Trophoblast cell (in vitro differentiated cells and primary cell): Measurements from ENCODE around the gene SLIRP. TPM values are rescaled to one million over a fixed set of nuclear protein-coding genes. Genes with fewer than 3 reads are reported as not detected.
A peak's percentile ranks its signal among the peaks of the same experiment; 100 is the strongest.
"Not testable (repeated sequence)": the region's sequence is repeated elsewhere in the genome, so short reads cannot be mapped to it uniquely, and the experiment has no call there.

Experiments used
- DNase-seq, 2 donors: peaks; one replicate each; pipeline ENCODE4 v3.0.0-alpha.2; 2016
- H2AFZ ChIP-seq: 2 replicates; pipeline ENCODE4 v1.6.1; 2013; ENCODE audit warnings: low read length, moderate library complexity, mild to moderate bottlenecking; ENCODE audit not compliant: insufficient read depth, poor library complexity
- H2AK5ac ChIP-seq: 2 replicates; pipeline ENCODE4 v1.6.1; 2013; ENCODE audit warnings: mild to moderate bottlenecking, low read length
- H2BK120ac ChIP-seq: 2 replicates; pipeline ENCODE4 v1.6.1; 2013; ENCODE audit warnings: low read length, mild to moderate bottlenecking, moderate library complexity; ENCODE audit not compliant: insufficient read depth, poor library complexity
- H2BK12ac ChIP-seq: 2 replicates; pipeline ENCODE4 v1.6.1; 2013; ENCODE audit warnings: mild to moderate bottlenecking, low read length, moderate library complexity
- H2BK5ac ChIP-seq: 2 replicates; pipeline ENCODE4 v1.6.1; 2013; ENCODE audit warnings: low read length, low read depth, moderate library complexity, mild to moderate bottlenecking; ENCODE audit not compliant: poor library complexity
- H3K14ac ChIP-seq: 2 replicates; pipeline ENCODE4 v1.6.1; 2013; ENCODE audit warnings: mild to moderate bottlenecking, low read length
- H3K18ac ChIP-seq: 2 replicates; pipeline ENCODE4 v1.6.1; 2013; ENCODE audit warnings: mild to moderate bottlenecking, low read length
- H3K23ac ChIP-seq: 2 replicates; pipeline ENCODE4 v1.6.1; 2013; ENCODE audit warnings: low read length
- H3K27ac ChIP-seq: 2 replicates; pipeline ENCODE4 v1.5.1; 2013; ENCODE audit warnings: low read depth, mild to moderate bottlenecking, inconsistent platforms, low read length, moderate library complexity
- H3K27me3 ChIP-seq: 2 replicates; pipeline ENCODE4 v1.6.1; 2013; ENCODE audit warnings: inconsistent platforms, mild to moderate bottlenecking, low read length, moderate library complexity; ENCODE audit not compliant: insufficient read depth
- H3K36me3 ChIP-seq, 2 experiments: 1 replicate in 1 of 2; 2 replicates in 1 of 2; pipeline ENCODE4 v1.6.1; 2013; ENCODE audit warnings: low read length in 2 of 2, mild to moderate bottlenecking in 2 of 2, moderate library complexity in 1 of 2; ENCODE audit not compliant: insufficient read depth in 2 of 2, control insufficient read depth in 1 of 2
- H3K4ac ChIP-seq: 2 replicates; pipeline ENCODE4 v1.6.1; 2013; ENCODE audit warnings: low read depth, mild to moderate bottlenecking, low read length, moderate library complexity
- H3K4me1 ChIP-seq, 2 experiments: 1 replicate in 1 of 2; 2 replicates in 1 of 2; pipeline ENCODE4 v1.6.1; 2013; ENCODE audit warnings: low read length in 2 of 2, mild to moderate bottlenecking in 2 of 2, moderate library complexity in 1 of 2; ENCODE audit not compliant: insufficient read depth in 2 of 2, control insufficient read depth in 1 of 2
- H3K4me2 ChIP-seq: 2 replicates; pipeline ENCODE4 v1.6.1; 2013; ENCODE audit warnings: inconsistent platforms, mild to moderate bottlenecking, low read length, moderate library complexity
- H3K4me3 ChIP-seq: 2 replicates; pipeline ENCODE4 v1.5.1; 2013; ENCODE audit warnings: mild to moderate bottlenecking, low read depth, low read length, inconsistent platforms
- H3K79me1 ChIP-seq: one replicate; pipeline ENCODE4 v1.6.1; 2013; ENCODE audit warnings: low read length
- H3K79me2 ChIP-seq: 2 replicates; pipeline ENCODE4 v1.6.1; 2013; ENCODE audit warnings: low read length, mild to moderate bottlenecking; ENCODE audit not compliant: control insufficient read depth, insufficient read depth, poor library complexity
- H3K9ac ChIP-seq: 2 replicates; pipeline ENCODE4 v1.6.1; 2013; ENCODE audit warnings: mild to moderate bottlenecking, low read length
- H3K9me3 ChIP-seq: 2 replicates; pipeline ENCODE4 v1.6.1; 2013; ENCODE audit warnings: low read depth, mild to moderate bottlenecking, control low read depth, inconsistent platforms, low read length; ENCODE audit not compliant: insufficient read depth
- H4K12ac ChIP-seq: 2 replicates; pipeline ENCODE4 v1.6.1; 2013; ENCODE audit warnings: low read depth, mild to moderate bottlenecking, low read length, moderate library complexity
- H4K8ac ChIP-seq: 2 replicates; pipeline ENCODE4 v1.6.1; 2013; ENCODE audit warnings: low read depth, mild to moderate bottlenecking, low read length, moderate library complexity
- H4K91ac ChIP-seq: one replicate; pipeline ENCODE4 v1.6.1; 2013; ENCODE audit warnings: low read depth, mild to moderate bottlenecking, low read length, moderate library complexity
- WGBS: extraction: QIAGEN DNeasy Blood & Tissue Kit; methylation state at CpG from one replicate; pipeline ENCODE4 v1.1.7; 2013; ENCODE audit warnings: missing lambda C conversion rate; ENCODE audit not compliant: insufficient read length, insufficient coverage; ENCODE audit errors: extremely low coverage; 5-methylcytosine and 5-hydroxymethylcytosine counted together
- polyA plus RNA-seq: library from polyadenylated mRNA; stranded (reverse); fragments of 200-250 nt; gene quantifications from 2 replicates; pipeline ENCODE4 v1.2.3, GENCODE V29; 2013

Gene SLIRP
- polyA plus RNA-seq = 382 and 392 TPM in 2 replicates

DNA sequence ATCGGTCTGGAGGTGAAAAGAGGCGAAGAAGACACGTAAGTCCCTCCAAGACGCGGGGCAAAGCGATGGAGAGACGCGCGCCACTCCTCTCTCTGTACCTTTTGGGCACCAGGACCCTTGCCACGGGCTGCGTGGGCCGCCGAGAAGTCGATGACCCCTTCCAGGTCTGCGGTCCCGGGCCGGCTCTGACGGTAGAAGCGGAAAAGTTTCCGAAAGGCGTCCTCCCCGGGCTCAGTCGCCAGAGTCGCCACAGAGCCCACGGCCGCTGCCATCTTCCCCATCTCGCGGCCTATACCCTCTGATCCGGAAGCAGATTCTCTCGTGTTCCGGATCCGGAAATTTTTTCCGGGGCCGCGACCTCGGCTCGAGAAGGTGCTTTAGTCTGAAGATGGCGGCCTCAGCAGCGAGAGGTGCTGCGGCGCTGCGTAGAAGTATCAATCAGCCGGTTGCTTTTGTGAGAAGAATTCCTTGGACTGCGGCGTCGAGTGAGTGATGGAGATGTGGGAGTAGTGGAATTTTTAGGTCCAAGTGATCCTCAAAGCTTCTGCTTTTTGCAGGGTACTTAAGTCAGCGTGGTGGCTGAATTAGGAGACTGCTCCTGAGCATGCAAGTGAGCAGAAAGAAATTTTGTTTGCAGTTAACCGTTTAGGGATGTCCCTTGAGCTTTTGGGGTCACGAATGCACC, at the start of gene SLIRP, which contains the start of gene ALKBH1:
Gene SLIRP (plus strand): TSS at position 380 of the 685 bp plus-strand sequence. CDS start 9 bp downstream, at position 389.
Gene ALKBH1 (minus strand): TSS at position 300 of the 685 bp plus-strand sequence. CDS start 19 bp downstream, at position 281.
- Histone ChIP-seq H2AFZ (peak within 1 kb of the TSS; percentile 94), H3K36me3 (peaks cover 19 to 28% of the 10 kb centered on the region in 2 experiments), H3K4me2 (peak within 1 kb of the TSS; percentile 97), H4K91ac (peak within 1 kb of the TSS; percentile 31), H3K27me3 (no peaks in the 10 kb centered on the region), H3K14ac (peak within 1 kb of the TSS; percentile 62), H2AK5ac (peak within 1 kb of the TSS; percentile 53), H2BK12ac (no peak within 1 kb of the TSS), H3K27ac (no peak within 1 kb of the TSS), H4K8ac (peak within 1 kb of the TSS; percentile 97), H2BK5ac (no peak within 1 kb of the TSS), H3K23ac (no peak within 1 kb of the TSS), H3K4ac (peak within 1 kb of the TSS; percentile 96), H3K9me3 (no peaks in the 10 kb centered on the region), H2BK120ac (peak within 1 kb of the TSS; percentile 5), H3K4me1 (peaks cover 2 to 4% of the 10 kb centered on the region in 2 experiments), H4K12ac (peak within 1 kb of the TSS; percentile 72), H3K18ac (peak within 1 kb of the TSS; percentile 40), H3K79me1 (peaks cover 4% of the 10 kb centered on the region), H3K4me3 (peak within 1 kb of the TSS; percentile 99), H3K79me2 (peaks cover 8% of the 10 kb centered on the region), H3K9ac (peak within 1 kb of the TSS; percentile 92)
- WGBS = no CpG with 5 or more reads among the region's 49 CpGs
- peak; percentile 82 to 95 for DNase-seq

DNA sequence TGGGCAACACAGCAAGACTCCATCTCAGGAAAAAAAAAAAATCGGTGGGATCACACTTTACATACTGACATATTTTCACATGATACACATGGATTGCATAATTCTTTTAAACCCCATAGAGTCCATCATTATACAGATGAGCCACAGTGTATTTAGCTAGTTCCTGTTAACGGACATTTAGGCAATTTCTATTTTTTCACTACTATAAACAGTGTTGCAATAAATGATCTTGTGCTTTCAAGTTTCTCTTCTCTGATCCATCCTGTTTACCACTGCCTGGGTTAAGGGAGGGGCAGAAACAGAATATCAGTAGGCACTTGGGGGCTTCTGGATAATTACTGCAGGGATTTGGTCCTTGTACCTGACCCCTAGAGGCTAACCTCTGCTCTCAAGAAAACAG, 48.1 kb upstream of the SLIRP start:
- H4K8ac ChIP-seq = no peak overlapping the region
- H2BK12ac ChIP-seq = no peak overlapping the region
- H2BK5ac ChIP-seq = no peak overlapping the region
- H2AK5ac ChIP-seq = no peak overlapping the region
- no peak overlapping the region for H2AFZ ChIP-seq
- no peak overlapping the region for H3K4me3 ChIP-seq
- no peak overlapping the region for H3K14ac ChIP-seq
- peak in 1 of 2 donors; percentile 34 for DNase-seq
- no peak overlapping the region for H4K91ac ChIP-seq
- H3K4me2 ChIP-seq = no peak overlapping the region
- H3K27ac ChIP-seq = no peak overlapping the region
- no CpG with 5 or more reads among the region's 2 CpGs for WGBS
- no peaks in the 10 kb centered on the region for H3K79me1 ChIP-seq
- no peak overlapping the region for H4K12ac ChIP-seq
- no peaks in the 10 kb centered on the region for H3K4me1 ChIP-seq
- no peak overlapping the region for H3K23ac ChIP-seq
- no peaks in the 10 kb centered on the region for H3K79me2 ChIP-seq
- H3K9me3 ChIP-seq = no peaks in the 10 kb centered on the region
- no peak overlapping the region for H3K4ac ChIP-seq
- no peak overlapping the region for H3K9ac ChIP-seq
- H3K18ac ChIP-seq = no peak overlapping the region
- no peak overlapping the region for H2BK120ac ChIP-seq
- no peaks in the 10 kb centered on the region for H3K27me3 ChIP-seq
- H3K36me3 ChIP-seq = no peaks in the 10 kb centered on the region

DNA sequence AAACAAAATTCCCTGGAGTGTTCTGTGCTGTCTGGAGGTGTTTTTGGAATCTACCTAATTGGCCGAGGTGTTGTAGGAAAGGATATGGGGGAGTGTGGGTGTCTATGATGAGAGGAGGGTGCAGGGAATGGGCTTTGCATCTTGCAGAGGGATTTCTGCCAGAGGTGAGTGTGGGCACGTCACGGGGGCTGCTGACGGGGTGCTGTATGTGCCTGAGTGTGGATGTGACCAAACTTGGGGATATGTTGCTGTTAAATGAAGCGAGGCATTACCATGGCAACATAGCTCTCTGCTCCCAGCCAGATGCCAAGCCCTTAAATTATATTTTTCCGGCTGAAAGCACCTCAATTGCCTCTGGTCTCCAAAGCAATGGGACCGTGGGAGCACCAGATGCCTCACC, 47.1 kb upstream of the SLIRP start:
- H4K8ac ChIP-seq = no peak overlapping the region
- H3K4ac ChIP-seq = no peak overlapping the region
- no peak overlapping the region for H3K9ac ChIP-seq
- H4K12ac ChIP-seq = no peak overlapping the region
- H2BK120ac ChIP-seq = no peak overlapping the region
- no peaks in the 10 kb centered on the region for H3K79me2 ChIP-seq
- H2AFZ ChIP-seq = no peak overlapping the region
- no peak overlapping the region for H3K4me3 ChIP-seq
- no peak overlapping the region for H2BK12ac ChIP-seq
- no peak overlapping the region for H2AK5ac ChIP-seq
- no CpG with 5 or more reads among the region's 7 CpGs for WGBS
- no peaks in the 10 kb centered on the region for H3K79me1 ChIP-seq
- no peak overlapping the region for H3K4me2 ChIP-seq
- H3K36me3 ChIP-seq = no peaks in the 10 kb centered on the region
- no peak for DNase-seq
- no peaks in the 10 kb centered on the region for H3K9me3 ChIP-seq
- no peak overlapping the region for H3K14ac ChIP-seq
- no peak overlapping the region for H4K91ac ChIP-seq
- no peak overlapping the region for H2BK5ac ChIP-seq
- no peak overlapping the region for H3K18ac ChIP-seq
- no peaks in the 10 kb centered on the region for H3K27me3 ChIP-seq
- H3K4me1 ChIP-seq = no peaks in the 10 kb centered on the region
- H3K27ac ChIP-seq = no peak overlapping the region
- H3K23ac ChIP-seq = no peak overlapping the region

DNA sequence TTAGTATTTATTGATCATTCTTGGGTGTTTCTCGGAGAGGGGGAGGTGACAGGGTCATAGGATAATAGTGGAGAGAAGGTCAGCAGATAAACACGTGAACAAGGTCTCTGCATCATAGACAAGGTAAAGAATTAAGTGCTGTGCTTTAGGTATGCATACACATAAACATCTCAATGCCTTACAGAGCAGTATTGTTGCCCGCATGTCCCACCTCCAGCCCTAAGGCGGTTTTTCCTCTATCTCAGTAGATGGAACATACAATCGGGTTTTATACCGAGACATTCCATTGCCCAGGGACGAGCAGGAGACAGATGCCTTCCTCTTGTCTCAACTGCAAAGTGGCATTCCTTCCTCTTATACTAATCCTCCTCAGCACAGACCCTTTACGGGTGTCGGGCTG, 46.3 kb upstream of the SLIRP start:
- H3K9me3 ChIP-seq = not testable (repeated sequence)

More for the DNA sequence above, 46.3 kb upstream of the SLIRP start:
- not testable (repeated sequence) for H3K4me3 ChIP-seq, H3K79me1 ChIP-seq, H3K9ac ChIP-seq, H3K27ac ChIP-seq, H2AK5ac ChIP-seq, H3K79me2 ChIP-seq, H3K14ac ChIP-seq, H3K4me1 ChIP-seq, H3K4me2 ChIP-seq, H2BK12ac ChIP-seq, H4K8ac ChIP-seq, H3K36me3 ChIP-seq, H2BK5ac ChIP-seq, H3K4ac ChIP-seq, H2BK120ac ChIP-seq, H4K12ac ChIP-seq, H3K18ac ChIP-seq, H4K91ac ChIP-seq, H3K27me3 ChIP-seq, H3K23ac ChIP-seq, H2AFZ ChIP-seq
- no CpG with 5 or more reads among the region's 9 CpGs for WGBS
- peak; percentile 36 to 58 for DNase-seq
